IMR-90 (cell line): ENCODE data around the gene GRM4.

Experiments
- BHLHE40 ChIP-seq: fragments of 150-350 bp; IDR thresholded peaks from 2 replicates; pipeline ENCODE4 v1.6.1; 2016; ENCODE audit warnings: mild to moderate bottlenecking, low read depth, low read length
- CEBPB ChIP-seq: IDR thresholded peaks from 2 replicates; pipeline ENCODE4 v1.6.1; 2012; ENCODE audit warnings: low read depth, low read length, improper control_type of control experiment
- CHD1 ChIP-seq: IDR thresholded peaks from 2 replicates; pipeline ENCODE4 v1.6.1; 2012; ENCODE audit warnings: low read depth, low read length, improper control_type of control experiment
- CTCF ChIP-seq: conservative IDR thresholded peaks from 2 replicates; pipeline ENCODE4 v1.5.1; 2012; ENCODE audit warnings: mild to moderate bottlenecking, low read depth, low read length, improper control_type of control experiment
- ELK1 ChIP-seq: fragments of 150-350 bp; IDR thresholded peaks from 2 replicates; pipeline ENCODE4 v1.6.1; 2016; ENCODE audit warnings: low read depth, mild to moderate bottlenecking, low read length, moderate library complexity, borderline replicate concordance
- FOS ChIP-seq: fragments of 150-350 bp; IDR thresholded peaks from 2 replicates; pipeline ENCODE4 v1.6.1; 2016; ENCODE audit warnings: low read depth, low read length
- MAFK ChIP-seq: IDR thresholded peaks from 2 replicates; pipeline ENCODE4 v1.6.1; 2012; ENCODE audit warnings: low read depth, low read length, improper control_type of control experiment
- MXI1 ChIP-seq: IDR thresholded peaks from 2 replicates; pipeline ENCODE4 v1.6.1; 2012; ENCODE audit warnings: low read depth, mild to moderate bottlenecking, low read length, moderate library complexity, borderline replicate concordance
- POLR2A ChIP-seq: IDR thresholded peaks from 2 replicates; pipeline ENCODE4 v1.6.1; 2012; ENCODE audit warnings: mild to moderate bottlenecking, low read depth, low read length
- RAD21 ChIP-seq: IDR thresholded peaks from 2 replicates; pipeline ENCODE4 v1.6.1; 2012; ENCODE audit warnings: low read length, improper control_type of control experiment
- RCOR1 ChIP-seq: IDR thresholded peaks from 2 replicates; pipeline ENCODE4 v1.6.1; 2012; ENCODE audit warnings: mild to moderate bottlenecking, low read length, improper control_type of control experiment; ENCODE audit not compliant: insufficient replicate concordance
- RFX5 ChIP-seq: IDR thresholded peaks from 2 replicates; pipeline ENCODE4 v1.8.0; 2012; ENCODE audit warnings: low read depth, mild to moderate bottlenecking, low read length, moderate library complexity
- SMC3 ChIP-seq: fragments of 150-350 bp; IDR thresholded peaks from 2 replicates; pipeline ENCODE4 v1.6.1; 2016; ENCODE audit warnings: low read depth, mild to moderate bottlenecking, antibody characterized with exemption, low read length, moderate library complexity
- USF2 ChIP-seq: fragments of 150-350 bp; IDR thresholded peaks from 2 replicates; pipeline ENCODE4 v1.6.1; 2017; ENCODE audit warnings: mild to moderate bottlenecking, antibody characterized with exemption, low read length, low read depth

- TF ChIP-seq CTCF (no peak), POLR2A (no peak), CEBPB (no peak), MXI1 (no peak), MAFK (no peak), CHD1 (no peak), RFX5 (no peak), RAD21 (no peak), SMC3 (no peak), USF2 (no peak), ELK1 (no peak), BHLHE40 (no peak), FOS (no peak), RCOR1 (no peak)
These were observed 5.6 kb upstream of the GRM4 start for GRCh38 chr6:34151321-34152041.
